HG02852 (cell line): ENCODE data around the gene SAMD11.

Experiments
- ATAC-seq: cut with Tn5 transposase; IDR thresholded peaks from one replicate; pipeline ENCODE4 v1.9.1; 2021; ENCODE audit warnings: mild to moderate bottlenecking, moderate library complexity; ENCODE audit not compliant: unreplicated experiment

The SAMD11 gene

DNA sequence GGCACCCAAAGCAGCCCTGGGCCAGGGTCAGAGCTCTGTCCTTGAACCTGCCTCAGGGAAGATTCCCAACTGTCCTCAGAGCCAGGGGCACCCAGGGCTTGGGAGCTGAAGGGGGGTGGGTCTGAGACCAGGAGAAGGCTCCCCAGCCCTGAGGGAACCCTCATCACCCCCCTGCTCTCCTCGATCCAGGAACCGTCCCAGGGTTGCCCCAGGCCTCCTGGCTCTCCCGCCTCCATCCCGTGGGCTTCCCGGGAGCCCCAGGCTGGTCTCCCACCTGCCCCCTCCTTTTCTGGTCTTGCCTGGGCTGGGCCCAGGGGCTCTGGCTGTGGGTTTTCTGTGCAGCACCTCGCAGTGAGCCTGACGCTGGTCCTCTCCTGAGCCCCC is 6.7 kb upstream of the SAMD11 start:
- no peak for ATAC-seq

DNA sequence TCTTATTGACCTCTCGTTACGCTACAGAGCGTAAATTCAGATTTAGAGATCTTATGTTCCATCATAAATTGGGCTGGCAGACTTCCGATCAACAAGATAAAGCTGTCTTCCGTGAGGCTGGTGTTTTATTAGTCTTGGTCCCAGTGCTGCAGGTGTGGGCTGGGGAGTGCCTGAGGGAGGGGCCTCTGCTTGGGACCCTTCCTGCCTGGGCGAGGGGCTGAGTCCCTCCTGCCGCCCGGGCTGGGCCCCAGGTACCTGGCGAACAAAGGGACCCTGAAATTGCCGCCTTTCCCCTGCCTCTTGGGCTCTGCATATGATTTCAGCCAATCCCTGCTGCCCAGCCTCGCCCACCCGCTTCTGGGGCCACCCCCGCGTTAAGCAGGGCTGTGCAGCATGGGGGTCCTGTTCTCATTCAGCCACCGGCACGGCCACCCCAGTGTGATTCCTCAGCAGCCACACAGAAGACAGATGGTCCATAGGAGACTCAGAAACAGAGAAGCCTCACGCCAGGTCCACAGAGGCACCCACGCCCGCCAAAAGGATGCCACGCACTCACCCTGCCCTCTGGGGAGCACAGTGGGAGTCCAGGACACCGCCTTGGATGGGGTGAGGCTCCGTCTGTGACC is 6.1 kb upstream of the SAMD11 start:
- no peak for ATAC-seq

DNA sequence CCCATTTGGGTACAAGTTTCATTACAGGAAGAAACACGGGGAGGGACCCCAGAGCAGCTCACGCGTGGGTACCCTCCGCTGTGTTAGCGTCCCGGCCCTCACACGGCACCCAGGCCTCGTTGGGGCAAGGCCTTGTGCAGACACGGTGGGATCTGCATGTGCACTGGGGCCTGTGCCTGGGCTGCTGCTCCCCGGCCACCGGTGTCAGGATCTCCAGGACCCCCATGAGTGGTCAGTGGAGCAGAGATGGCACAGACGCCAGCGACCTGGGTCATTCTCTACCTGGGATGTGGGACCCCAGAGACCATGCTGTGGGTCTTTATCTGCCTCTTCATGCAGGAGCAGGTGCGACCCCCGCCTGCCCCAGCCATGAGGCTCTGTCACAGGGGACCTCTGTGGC is 5.4 kb upstream of the SAMD11 start:
- ATAC-seq: no peak

DNA sequence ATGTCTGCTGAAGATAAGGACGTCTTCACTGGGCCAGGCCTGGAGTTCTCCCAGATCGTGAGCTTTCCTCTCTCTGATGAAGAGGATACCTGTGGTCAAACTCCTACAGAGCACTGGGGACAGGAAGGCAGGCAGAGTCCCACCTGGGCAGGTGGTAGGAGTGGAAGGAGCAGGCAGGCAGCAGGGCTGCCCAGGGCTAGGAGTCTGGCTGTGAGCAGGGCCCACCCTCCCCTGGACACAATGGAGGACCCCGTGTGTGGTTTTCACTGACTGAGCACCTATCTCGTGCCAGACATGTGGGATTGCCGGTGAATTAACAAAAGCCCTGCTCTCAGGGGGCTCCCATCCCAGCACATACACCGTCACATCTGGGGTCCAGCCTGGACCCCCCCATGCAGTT is 4.9 kb upstream of the SAMD11 start:
- no peak for ATAC-seq

DNA sequence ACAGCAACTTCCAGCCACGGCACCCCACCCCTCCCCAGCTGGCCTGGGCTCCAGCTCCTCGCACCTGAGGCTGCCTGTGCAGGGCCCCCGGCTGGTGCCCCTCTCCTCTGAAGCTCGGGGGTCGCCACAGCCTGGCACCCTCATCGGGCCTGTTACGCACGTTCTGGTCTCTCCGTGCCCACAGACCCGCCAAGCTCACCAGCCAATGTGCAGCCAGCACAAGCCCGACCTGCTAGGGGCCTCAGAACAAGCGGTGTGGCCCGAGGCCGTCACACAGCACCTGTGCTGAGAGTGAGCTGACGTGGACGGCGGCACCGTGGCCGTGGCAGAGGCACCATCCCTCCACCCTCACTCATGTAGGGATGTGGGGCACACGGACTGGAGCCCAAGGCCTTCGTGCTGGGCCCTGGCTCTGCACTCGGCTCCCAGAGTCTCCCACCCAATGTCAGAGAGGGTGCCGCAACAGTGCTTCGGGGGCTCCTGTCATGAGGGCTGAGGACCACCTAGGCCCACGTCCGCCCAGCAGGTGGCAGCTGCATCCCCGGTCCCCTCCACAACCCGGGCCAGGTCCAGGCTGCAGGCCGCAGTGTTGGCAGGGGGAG is 4.4 kb upstream of the SAMD11 start:
- ATAC-seq: no peak

DNA sequence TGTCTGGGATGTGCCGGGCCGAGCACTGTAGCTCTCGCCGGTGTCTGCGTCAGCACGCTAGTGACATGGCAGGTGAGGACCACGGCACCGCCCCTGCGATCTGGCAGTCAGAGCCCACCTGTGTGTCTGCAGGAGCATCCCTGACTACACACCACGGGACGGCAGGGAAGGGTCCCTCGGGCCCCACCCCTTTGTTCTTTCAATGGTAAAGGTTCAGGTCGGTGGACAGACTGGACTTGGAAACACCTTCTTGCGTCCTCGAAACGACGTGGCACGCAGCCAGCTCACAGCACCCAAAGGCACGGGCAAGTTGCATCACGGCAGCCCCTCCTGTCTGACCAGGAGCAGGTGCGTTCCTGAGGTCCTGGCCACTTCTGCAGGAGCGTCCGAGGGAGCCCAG is 3.7 kb upstream of the SAMD11 start:
- ATAC-seq: no peak

DNA sequence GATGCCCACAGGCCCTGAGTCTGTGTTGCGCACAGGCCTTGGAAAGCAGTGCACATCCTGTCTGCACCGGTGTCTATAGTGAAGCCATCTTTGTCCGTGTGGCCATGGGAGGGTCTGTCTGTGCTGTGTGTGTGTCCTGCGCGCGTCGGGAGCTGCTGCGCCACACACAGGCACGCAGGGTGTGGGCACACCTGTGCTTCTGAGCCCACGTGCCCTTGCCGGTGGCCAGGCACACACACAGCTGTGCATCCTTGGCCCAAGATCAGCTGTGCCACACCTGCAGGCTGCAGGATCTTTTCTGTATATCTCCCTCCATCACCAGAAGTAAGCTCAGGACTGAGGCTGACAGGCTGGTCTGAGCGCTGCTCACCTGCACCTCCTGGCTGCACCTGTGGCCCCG is 3.2 kb upstream of the SAMD11 start:
- ATAC-seq: no peak

GRCh38 chr1:921011-921837 is 2.5 kb upstream of the SAMD11 start:
- no peak for ATAC-seq

- ATAC-seq: no peak
These were observed 400 bp downstream of the SAMD11 start for GRCh38 chr1:923991-924655.

DNA sequence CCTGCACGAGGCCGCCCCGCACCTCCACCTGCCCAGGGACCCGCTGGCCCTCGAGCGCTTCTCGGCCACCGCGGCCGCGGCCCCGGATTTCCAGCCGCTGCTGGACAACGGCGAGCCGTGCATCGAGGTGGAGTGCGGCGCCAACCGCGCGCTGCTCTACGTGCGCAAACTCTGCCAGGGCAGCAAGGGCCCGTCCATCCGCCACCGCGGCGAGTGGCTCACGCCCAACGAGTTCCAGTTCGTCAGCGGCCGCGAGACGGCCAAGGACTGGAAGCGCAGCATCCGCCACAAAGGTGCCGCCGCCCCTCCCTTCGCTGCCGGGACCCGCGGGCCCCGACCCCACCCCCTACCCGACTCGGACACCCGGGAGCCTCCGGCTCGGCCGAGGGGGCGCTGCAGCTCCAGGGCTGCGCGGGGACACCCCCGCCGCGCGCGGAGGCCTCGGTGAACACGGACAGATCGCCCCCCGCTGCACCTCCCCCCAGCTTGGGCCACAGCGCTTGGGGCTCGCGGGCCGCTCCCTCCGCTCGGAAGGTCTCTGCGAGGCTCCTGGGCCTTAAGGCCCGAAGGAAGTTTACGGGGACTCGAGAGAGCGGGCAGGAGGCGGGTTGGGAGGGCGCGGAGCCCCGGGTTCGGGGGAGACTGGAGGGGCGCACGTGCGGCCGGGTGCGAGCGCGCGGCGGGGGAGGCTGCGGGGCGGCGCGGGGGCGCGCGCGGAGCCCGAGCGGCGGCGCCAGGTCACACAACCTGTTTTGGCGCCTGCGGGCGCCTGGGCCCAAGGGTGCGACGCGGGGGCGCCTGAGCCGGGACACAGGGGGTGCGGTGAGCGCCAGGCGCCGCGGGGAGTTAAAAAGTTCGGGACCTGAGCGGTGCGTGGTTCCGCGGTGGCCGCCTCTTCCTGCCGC is 1.2 kb downstream of the SAMD11 start:
- no peak for ATAC-seq

- ATAC-seq: no peak
These were observed 2.1 kb downstream of the SAMD11 start for GRCh38 chr1:925561-926421.

DNA sequence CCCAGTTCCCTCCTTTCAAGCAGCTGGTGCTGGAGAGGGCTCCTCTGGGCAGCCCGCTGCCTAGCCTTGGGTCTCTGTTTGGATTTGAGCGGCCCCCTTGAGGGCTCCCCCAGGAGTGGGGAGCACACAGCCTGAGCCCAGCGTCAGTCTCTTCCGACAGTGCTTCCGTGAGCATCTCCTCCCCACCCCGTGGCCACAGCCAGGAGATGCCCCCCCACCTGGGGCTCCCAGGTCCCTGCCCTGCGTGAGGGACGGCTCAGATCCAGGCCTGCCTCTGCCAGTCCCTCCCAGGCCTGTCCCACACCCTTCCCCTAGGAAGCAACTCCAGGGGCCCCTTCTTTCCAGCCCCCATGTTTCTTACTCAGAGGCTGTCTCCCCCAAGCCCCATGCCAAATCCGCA is 3.5 kb downstream of the SAMD11 start:
- no peak for ATAC-seq

GRCh38 chr1:927748-928147 is 4.0 kb downstream of the SAMD11 start:
- ATAC-seq: no peak

DNA sequence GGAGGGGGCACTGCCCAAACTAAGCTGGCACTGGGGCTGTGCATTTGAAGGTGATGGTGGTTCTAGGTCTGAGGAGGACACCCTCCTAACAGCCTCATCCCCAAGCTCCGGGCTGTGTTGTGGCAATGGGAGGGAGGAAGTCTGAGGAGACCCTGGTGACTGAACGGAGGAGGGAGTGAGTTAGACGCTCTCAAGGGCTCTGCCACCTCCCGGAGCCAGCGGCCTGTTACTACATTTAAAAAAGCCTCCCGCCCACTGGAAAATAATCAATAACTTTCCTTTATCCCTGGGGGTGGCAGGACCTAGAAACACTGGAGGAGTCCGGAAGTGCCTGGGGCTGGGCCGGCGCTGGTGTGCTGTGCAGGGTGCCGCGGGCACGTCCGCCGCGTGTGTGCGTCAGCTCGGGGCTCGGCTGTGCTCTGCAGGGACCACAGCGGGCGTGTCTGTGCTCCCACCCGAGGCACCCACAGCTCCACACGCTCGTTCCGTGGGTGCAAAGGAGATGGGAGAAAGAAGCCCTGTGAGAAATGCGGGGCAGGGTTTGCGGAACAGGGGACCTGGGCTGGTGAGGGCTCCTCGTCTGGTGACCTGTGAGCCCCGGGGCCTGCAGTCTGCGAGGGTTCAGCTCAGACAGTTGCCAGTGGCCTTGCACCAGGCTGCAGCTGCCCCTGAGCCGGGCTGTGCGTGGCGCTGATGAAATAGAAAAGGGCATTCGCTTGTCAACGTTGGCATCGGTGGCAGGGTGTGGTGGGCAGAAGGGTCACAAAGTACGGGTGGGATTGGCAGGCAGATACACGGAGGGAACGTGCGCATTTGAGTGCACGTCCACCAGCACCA is 5.3 kb downstream of the SAMD11 start:
- no peak for ATAC-seq

DNA sequence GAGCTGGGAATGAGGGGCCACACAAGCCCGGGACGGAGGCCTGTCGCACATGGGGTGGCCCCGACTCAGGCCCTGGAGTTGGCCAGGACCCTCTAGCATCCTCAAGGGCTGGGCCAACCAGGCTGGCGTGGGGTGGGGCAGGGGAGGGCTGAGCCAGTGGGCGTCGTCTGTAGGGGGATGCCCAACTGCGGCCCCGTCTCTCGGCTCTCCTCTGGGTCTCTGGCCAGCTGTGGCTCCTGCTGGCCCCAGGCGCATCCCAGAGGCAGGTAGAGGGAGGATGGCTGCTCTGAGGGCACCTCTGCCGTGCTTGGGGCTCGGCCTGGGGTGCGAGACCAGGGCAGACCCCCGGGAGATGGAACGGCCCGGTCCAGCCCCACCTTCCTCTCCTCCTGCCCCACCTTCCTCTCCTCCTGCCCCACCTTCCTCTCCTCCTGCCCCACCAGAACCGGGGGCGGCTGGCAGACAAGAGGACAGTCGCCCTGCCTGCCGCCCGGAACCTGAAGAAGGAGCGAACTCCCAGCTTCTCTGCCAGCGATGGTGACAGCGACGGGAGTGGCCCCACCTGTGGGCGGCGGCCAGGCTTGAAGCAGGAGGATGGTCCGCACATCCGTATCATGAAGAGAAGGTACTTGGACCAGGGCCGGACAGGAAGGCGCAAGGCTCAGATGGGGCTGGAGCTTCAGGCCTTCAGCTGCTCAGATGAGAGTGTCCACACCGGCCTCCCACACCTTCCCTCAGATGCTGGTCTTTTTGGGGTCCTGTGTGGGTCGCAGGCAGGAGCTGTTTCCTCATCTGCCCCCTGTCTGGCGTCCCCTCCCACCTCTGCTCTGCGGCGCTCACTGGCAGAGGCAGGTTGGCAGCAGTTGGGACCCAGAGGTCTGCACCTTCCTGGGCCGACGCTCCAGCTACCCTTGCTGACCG is 6.2 kb downstream of the SAMD11 start:
- no peak for ATAC-seq

GRCh38 chr1:930633-931138 is 7.0 kb downstream of the SAMD11 start:
- ATAC-seq: no peak

DNA sequence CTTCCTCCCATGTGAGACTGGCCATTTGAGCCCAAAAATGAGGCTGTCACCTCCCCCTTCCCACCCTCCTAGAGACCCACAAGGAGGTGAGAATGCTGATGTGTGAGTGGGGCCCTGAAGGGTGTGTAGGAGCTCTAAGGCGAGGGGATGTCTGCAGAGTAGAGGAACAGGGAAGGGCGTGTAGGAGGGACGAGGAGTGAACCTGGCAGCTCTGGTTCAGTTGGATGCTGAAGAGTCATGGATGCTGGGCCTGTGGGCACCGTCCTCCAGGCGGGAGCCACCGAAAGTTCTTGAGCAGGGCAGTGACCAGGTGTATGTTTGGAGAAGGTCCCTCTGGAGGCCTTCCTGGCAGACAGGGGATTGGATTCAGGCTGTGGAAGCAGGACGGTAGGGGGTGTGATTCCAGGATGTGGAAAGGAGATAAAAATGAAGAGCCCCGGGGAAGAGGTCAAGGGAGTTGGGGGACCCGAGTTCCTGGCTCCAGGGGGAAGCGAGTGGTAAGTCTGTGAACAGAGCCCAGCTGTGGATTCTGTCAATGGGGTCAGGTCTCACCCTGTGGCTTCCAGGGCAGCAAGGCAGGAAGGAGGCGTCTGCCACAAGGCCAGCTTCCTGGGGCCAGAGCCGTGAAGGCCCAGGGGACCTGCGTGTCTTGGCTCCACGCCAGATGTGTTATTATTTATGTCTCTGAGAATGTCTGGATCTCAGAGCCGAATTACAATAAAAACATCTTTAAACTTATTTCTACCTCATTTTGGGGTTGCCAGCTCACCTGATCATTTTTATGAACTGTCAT is 7.9 kb downstream of the SAMD11 start:
- ATAC-seq: no peak
